UCSD-AML1 (cell line): Measurements from ENCODE around the gene ANGEL2.
A peak's percentile ranks its signal among the peaks of the same experiment; 100 is the strongest.
"Not testable (repeated sequence)": the region's sequence is repeated elsewhere in the genome, so short reads cannot be mapped to it uniquely, and the experiment has no call there.

ENCODE experiments used
- DNase-seq: peaks from one replicate; lab custom pipeline; 2025; ENCODE audit not compliant: unreplicated experiment; lab: John Stamatoyannopoulos, UW

The ANGEL2 gene

GRCh38 chr1:212976586-212976985 is 39.1 kb downstream of the ANGEL2 start:
- DNase-seq, result no peak

GRCh38 chr1:212975111-212975918 is 40.4 kb downstream of the ANGEL2 start:
- DNase-seq, result no peak

GRCh38 chr1:212974711-212975110 is 41.0 kb downstream of the ANGEL2 start:
- DNase-seq, result no peak

GRCh38 chr1:212973899-212974298 is 41.8 kb downstream of the ANGEL2 start:
- no peak for DNase-seq

- no peak for DNase-seq
Measured at GRCh38 chr1:212973426-212973825, 42.2 kb downstream of the ANGEL2 start.

GRCh38 chr1:212971312-212971711 is 44.4 kb downstream of the ANGEL2 start:
- DNase-seq, result no peak

GRCh38 chr1:212970085-212970484 is 45.6 kb downstream of the ANGEL2 start:
- no peak for DNase-seq

- no peak for DNase-seq
Measured at GRCh38 chr1:212968368-212968863, 47.3 kb downstream of the ANGEL2 start.

GRCh38 chr1:212967801-212968200 is 47.9 kb downstream of the ANGEL2 start:
- no peak for DNase-seq

GRCh38 chr1:212966616-212967015 is 49.1 kb downstream of the ANGEL2 start:
- DNase-seq, result no peak

GRCh38 chr1:212964993-212965392 is 50.7 kb downstream of the ANGEL2 start:
- not testable (repeated sequence) for DNase-seq

GRCh38 chr1:212964102-212964501 is 51.6 kb downstream of the ANGEL2 start:
- DNase-seq, result no peak

GRCh38 chr1:212962509-212962908 is 53.2 kb downstream of the ANGEL2 start:
- DNase-seq, result no peak

- DNase-seq, result no peak
Measured at GRCh38 chr1:212960932-212961331, 54.7 kb downstream of the ANGEL2 start.

- no peak for DNase-seq
Measured at GRCh38 chr1:212959266-212960220, 56.1 kb downstream of the ANGEL2 start.

- DNase-seq, result peak; percentile 54
Measured at GRCh38 chr1:212958175-212958574, 57.5 kb downstream of the ANGEL2 start.

GRCh38 chr1:212957546-212957945 is 58.1 kb downstream of the ANGEL2 start:
- no peak for DNase-seq

- DNase-seq, result no peak
Measured at GRCh38 chr1:212955961-212956620, 59.6 kb downstream of the ANGEL2 start.

GRCh38 chr1:212955098-212955497 is 60.6 kb downstream of the ANGEL2 start:
- no peak for DNase-seq

- DNase-seq, result no peak
Measured at GRCh38 chr1:212954514-212954913, 61.2 kb downstream of the ANGEL2 start.

- no peak for DNase-seq
Measured at GRCh38 chr1:212953321-212953720, 62.3 kb downstream of the ANGEL2 start.
